ENCODE data around the gene TTYH3.

TTYH3 gene

GRCh38 chr7:2629746-2630681 is 1.8 kb upstream of the TTYH3 start:
- Histone ChIP-seq H3K4me3 (ENCODE audit: low read depth, low read length) (no peak overlapping the region), H3K9me3 (ENCODE audit: control insufficient read depth, insufficient read depth, low read length) (no peaks in the 10 kb centered on the region), H3K4me1 (ENCODE audit: control insufficient read depth, insufficient read depth, low read length) (peaks cover 9% of the 10 kb centered on the region), H3K27ac (ENCODE audit: low read depth, low read length) (no peak overlapping the region), H3K9ac (ENCODE audit: low read depth, low read length) (no peak overlapping the region), H3K36me3 (ENCODE audit: control insufficient read depth, insufficient read depth, low read length) (0 out of 2 replicates have a peak, but pooled peaks cover 5% of the 10 kb centered on the region), H3K27me3 (ENCODE audit: control insufficient read depth, insufficient read depth, low read length) (no peaks in the 10 kb centered on the region)

- peaks cover 9% of the 10 kb centered on the region for H3K4me1 ChIP-seq (ENCODE audit: control insufficient read depth, insufficient read depth, low read length)
- H3K36me3 ChIP-seq (ENCODE audit: control insufficient read depth, insufficient read depth, low read length), result 0 out of 2 replicates have a peak, but pooled peaks cover 7% of the 10 kb centered on the region
- H3K27me3 ChIP-seq (ENCODE audit: control insufficient read depth, insufficient read depth, low read length), result no peaks in the 10 kb centered on the region
- H3K4me3 ChIP-seq (ENCODE audit: low read depth, low read length), result peak overlapping the region; percentile 90
- peak overlapping the region; percentile 78 for H3K9ac ChIP-seq (ENCODE audit: low read depth, low read length)
- H3K27ac ChIP-seq (ENCODE audit: low read depth, low read length), result peak overlapping the region; percentile 68
- H3K9me3 ChIP-seq (ENCODE audit: control insufficient read depth, insufficient read depth, low read length), result no peaks in the 10 kb centered on the region
Observed at GRCh38 chr7:2632733-2633537, 1.1 kb downstream of the TTYH3 start.

- Histone ChIP-seq H3K9me3 (ENCODE audit: control insufficient read depth, insufficient read depth, low read length) (no peaks in the 10 kb centered on the region), H3K27me3 (ENCODE audit: control insufficient read depth, insufficient read depth, low read length) (no peaks in the 10 kb centered on the region), H3K4me3 (ENCODE audit: low read depth, low read length) (peak overlapping the region; percentile 90), H3K9ac (ENCODE audit: low read depth, low read length) (no peak overlapping the region), H3K36me3 (ENCODE audit: control insufficient read depth, insufficient read depth, low read length) (0 out of 2 replicates have a peak, but pooled peaks cover 7% of the 10 kb centered on the region), H3K4me1 (ENCODE audit: control insufficient read depth, insufficient read depth, low read length) (peaks cover 9% of the 10 kb centered on the region), H3K27ac (ENCODE audit: low read depth, low read length) (peak overlapping the region; percentile 68)
Observed at GRCh38 chr7:2633538-2634266, 1.9 kb downstream of the TTYH3 start.

- Histone ChIP-seq H3K27ac (ENCODE audit: low read depth, low read length) (peak overlapping the region; percentile 68), H3K9ac (ENCODE audit: low read depth, low read length) (no peak overlapping the region), H3K27me3 (ENCODE audit: control insufficient read depth, insufficient read depth, low read length) (no peaks in the 10 kb centered on the region), H3K36me3 (ENCODE audit: control insufficient read depth, insufficient read depth, low read length) (0 out of 2 replicates have a peak, but pooled peaks cover 7% of the 10 kb centered on the region), H3K4me3 (ENCODE audit: low read depth, low read length) (0 out of 2 replicates have a peak overlapping the region, but pooled peaks have one; percentile 90), H3K4me1 (ENCODE audit: control insufficient read depth, insufficient read depth, low read length) (peaks cover 9% of the 10 kb centered on the region), H3K9me3 (ENCODE audit: control insufficient read depth, insufficient read depth, low read length) (no peaks in the 10 kb centered on the region)
Observed at GRCh38 chr7:2634267-2635145, 2.7 kb downstream of the TTYH3 start.

- Histone ChIP-seq H3K36me3 (ENCODE audit: control insufficient read depth, insufficient read depth, low read length) (0 out of 2 replicates have a peak, but pooled peaks cover 7% of the 10 kb centered on the region), H3K4me3 (ENCODE audit: low read depth, low read length) (no peak overlapping the region), H3K4me1 (ENCODE audit: control insufficient read depth, insufficient read depth, low read length) (peaks cover 9% of the 10 kb centered on the region), H3K27ac (ENCODE audit: low read depth, low read length) (no peak overlapping the region), H3K27me3 (ENCODE audit: control insufficient read depth, insufficient read depth, low read length) (no peaks in the 10 kb centered on the region), H3K9me3 (ENCODE audit: control insufficient read depth, insufficient read depth, low read length) (no peaks in the 10 kb centered on the region), H3K9ac (ENCODE audit: low read depth, low read length) (no peak overlapping the region)
Observed at GRCh38 chr7:2635148-2635668, 3.4 kb downstream of the TTYH3 start.

GRCh38 chr7:2635810-2636701 is 4.3 kb downstream of the TTYH3 start:
- H3K27me3 ChIP-seq (ENCODE audit: control insufficient read depth, insufficient read depth, low read length), result no peaks in the 10 kb centered on the region
- H3K4me1 ChIP-seq (ENCODE audit: control insufficient read depth, insufficient read depth, low read length), result peaks cover 16% of the 10 kb centered on the region
- no peak overlapping the region for H3K4me3 ChIP-seq (ENCODE audit: low read depth, low read length)
- H3K9ac ChIP-seq (ENCODE audit: low read depth, low read length), result no peak overlapping the region
- 0 out of 2 replicates have a peak, but pooled peaks cover 7% of the 10 kb centered on the region for H3K36me3 ChIP-seq (ENCODE audit: control insufficient read depth, insufficient read depth, low read length)
- H3K9me3 ChIP-seq (ENCODE audit: control insufficient read depth, insufficient read depth, low read length), result no peaks in the 10 kb centered on the region
- no peak overlapping the region for H3K27ac ChIP-seq (ENCODE audit: low read depth, low read length)

GRCh38 chr7:2637066-2637471 is 5.3 kb downstream of the TTYH3 start:
- no peaks in the 10 kb centered on the region for H3K9me3 ChIP-seq (ENCODE audit: control insufficient read depth, insufficient read depth, low read length)
- no peak overlapping the region for H3K9ac ChIP-seq (ENCODE audit: low read depth, low read length)
- H3K27ac ChIP-seq (ENCODE audit: low read depth, low read length), result no peak overlapping the region
- H3K36me3 ChIP-seq (ENCODE audit: control insufficient read depth, insufficient read depth, low read length), result 0 out of 2 replicates have a peak, but pooled peaks cover 7% of the 10 kb centered on the region
- H3K4me3 ChIP-seq (ENCODE audit: low read depth, low read length), result no peak overlapping the region
- H3K27me3 ChIP-seq (ENCODE audit: control insufficient read depth, insufficient read depth, low read length), result no peaks in the 10 kb centered on the region
- peaks cover 20% of the 10 kb centered on the region for H3K4me1 ChIP-seq (ENCODE audit: control insufficient read depth, insufficient read depth, low read length)

- no peak overlapping the region for H3K9ac ChIP-seq (ENCODE audit: low read depth, low read length)
Observed at GRCh38 chr7:2637505-2638223, 5.9 kb downstream of the TTYH3 start.

More at GRCh38 chr7:2637505-2638223, 5.9 kb downstream of the TTYH3 start:
- Histone ChIP-seq H3K36me3 (ENCODE audit: control insufficient read depth, insufficient read depth, low read length) (0 out of 2 replicates have a peak, but pooled peaks cover 7% of the 10 kb centered on the region), H3K27me3 (ENCODE audit: control insufficient read depth, insufficient read depth, low read length) (no peaks in the 10 kb centered on the region), H3K27ac (ENCODE audit: low read depth, low read length) (no peak overlapping the region), H3K4me1 (ENCODE audit: control insufficient read depth, insufficient read depth, low read length) (peaks cover 20% of the 10 kb centered on the region), H3K9me3 (ENCODE audit: control insufficient read depth, insufficient read depth, low read length) (no peaks in the 10 kb centered on the region), H3K4me3 (ENCODE audit: low read depth, low read length) (no peak overlapping the region)

Measured in HUES48 (cell line).